DMS114 treated with DMSO at 0.1 percent for 48 hours (cell line): ENCODE measurements around the gene ANKRD44.

Source experiments
- DNase-seq: peaks from one replicate; lab custom pipeline; 2025; ENCODE audit not compliant: unreplicated experiment; lab: John Stamatoyannopoulos, UW

ANKRD44 gene

GRCh38 chr2:196967116-196967515 is 343.5 kb downstream of the ANKRD44 start:
- DNase-seq, result no peak

DNA sequence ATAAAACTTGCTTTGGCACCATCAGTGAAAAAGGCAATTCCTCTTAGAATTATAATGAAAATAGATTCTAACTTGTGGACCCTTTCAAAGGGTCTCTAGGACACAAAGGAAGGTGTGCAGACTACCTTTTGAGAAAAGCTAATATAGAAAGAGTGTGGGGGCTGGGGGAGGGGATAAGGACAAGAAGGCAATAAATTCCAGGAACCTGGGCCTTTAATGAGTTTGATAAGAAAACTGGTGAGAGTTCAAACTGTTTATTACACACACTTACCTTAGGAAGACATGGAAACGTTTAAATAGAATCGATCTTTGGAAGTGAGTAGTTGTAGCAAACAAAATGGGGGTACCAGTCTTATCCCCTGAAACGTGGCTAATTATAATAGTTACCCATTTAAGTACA is 344.5 kb downstream of the ANKRD44 start:
- DNase-seq, result no peak

GRCh38 chr2:196965651-196966050 is 344.9 kb downstream of the ANKRD44 start:
- no peak for DNase-seq

DNA sequence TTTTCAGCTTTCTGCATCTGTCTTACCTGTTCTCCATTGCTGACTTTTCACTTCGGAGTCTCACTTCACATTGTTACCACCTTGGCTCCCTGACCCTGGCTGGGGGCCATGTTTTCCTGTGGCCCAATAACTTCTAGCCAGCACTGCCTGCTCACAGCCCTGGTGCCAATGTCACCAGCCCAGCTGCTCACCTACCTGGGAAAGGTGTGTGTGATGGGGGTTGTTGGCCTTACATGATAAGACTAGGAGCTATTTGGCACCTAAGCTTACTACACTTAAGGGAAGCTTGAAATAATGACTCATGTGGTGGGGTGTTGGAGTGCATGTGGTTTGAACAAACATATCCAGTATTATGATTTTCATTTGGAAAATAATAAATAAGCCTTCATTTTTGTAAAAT is 346.6 kb downstream of the ANKRD44 start:
- DNase-seq, result no peak

DNA sequence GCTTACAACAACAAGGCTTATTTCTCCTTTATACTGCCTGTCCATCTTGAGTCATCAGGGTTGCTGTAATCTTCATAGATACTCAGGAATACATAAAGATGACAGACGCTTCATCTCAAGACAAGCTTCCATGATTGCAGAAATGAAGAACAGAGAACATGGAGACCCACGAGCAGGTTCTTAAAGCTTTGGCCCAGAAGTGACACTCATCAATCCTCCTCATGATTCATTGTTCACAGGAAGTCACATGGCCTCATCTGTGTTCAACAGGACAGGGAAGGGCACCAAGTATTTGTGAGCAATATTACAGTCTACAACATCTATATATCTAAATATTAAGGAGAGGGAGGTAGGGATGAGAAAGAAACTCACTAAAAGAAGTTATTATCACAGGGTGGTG is 347.5 kb downstream of the ANKRD44 start:
- DNase-seq, result no peak

DNA sequence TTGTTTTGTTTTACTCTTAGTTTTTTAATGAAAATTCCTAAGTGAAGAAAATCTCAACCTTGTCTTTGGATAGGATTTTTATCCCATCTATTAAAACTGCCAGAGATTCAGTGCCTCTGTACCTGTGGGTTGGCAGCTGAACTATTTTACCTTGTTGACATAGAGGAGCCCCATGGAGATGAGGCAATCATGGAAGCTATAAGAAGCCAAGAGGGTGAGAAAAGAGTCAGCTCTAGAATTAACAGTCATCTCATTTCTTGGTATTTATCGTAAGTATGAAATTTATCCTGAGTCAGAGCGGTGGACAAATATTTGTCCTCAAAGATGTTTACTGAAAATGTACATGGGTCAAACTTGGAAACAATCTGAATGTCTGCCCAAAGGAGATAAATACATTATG is 348.3 kb downstream of the ANKRD44 start:
- no peak for DNase-seq

GRCh38 chr2:196961889-196962288 is 348.7 kb downstream of the ANKRD44 start:
- no peak for DNase-seq

DNA sequence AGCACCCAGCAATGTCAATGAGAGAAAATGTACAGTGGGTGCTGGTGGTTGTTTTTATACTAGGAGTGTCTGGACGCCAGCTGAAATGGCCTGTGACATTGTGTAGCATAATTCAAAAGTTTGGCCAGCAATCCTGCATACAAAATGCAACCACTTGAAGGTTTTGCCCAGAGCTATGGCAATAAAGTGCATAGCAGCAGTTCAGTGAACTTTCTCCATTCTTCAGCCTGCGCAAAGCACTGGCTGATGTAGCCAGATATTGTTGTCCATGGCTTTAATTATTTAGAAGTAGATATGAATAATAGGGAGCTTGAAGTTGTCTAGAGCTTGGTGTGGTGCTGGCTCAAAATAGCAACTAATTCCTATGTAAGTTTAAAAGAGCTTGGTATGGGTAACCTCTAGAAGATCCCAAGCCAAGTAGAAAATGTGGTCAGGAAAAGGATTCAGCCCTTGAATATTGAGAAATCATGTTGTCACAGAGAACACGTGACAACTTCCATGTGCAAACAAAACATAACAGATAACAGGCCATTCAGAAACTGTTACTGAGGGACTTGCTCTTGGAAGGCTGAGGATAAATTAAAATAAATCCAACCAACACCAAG is 350.7 kb downstream of the ANKRD44 start:
- no peak for DNase-seq

DNA sequence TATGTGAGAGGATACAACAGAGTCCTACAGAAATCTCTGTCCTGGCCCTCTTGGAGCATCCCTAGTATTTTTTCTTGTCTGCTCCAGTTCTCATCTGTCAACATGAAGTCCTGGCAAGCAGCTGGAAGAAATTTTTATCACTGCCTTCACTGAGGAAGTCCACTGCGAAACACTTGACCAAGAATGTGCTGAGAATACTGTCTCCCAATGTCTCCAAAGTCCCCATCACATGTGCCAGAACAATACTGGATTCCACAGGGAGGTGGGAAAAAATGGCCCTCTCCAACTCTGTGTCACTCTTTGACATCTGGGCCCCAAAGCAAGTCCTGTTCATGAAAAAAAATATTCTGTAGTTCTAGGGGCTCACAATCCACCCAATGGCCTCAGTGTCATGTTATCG is 351.3 kb downstream of the ANKRD44 start:
- no peak for DNase-seq

GRCh38 chr2:196957881-196958525 is 352.6 kb downstream of the ANKRD44 start:
- no peak for DNase-seq

DNA sequence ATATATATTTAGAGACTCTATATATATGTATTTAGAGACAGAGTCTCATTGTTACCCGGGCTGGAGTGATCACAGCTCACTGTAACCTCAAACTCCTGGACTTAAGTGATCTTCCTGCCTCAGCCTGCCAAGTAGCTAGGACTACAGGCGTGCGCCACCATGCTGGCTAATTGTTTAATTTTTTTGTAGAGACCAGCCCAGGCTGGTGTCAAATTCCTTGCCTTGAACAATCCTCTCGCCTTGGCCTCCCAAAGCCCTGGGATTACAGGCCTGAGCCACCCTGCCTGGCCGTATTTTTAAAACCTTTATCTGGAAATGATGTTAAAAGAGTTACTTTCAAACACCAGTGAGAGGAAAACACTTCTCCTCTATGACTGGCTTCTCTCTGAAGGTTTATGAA is 353.1 kb downstream of the ANKRD44 start:
- DNase-seq, result no peak

DNA sequence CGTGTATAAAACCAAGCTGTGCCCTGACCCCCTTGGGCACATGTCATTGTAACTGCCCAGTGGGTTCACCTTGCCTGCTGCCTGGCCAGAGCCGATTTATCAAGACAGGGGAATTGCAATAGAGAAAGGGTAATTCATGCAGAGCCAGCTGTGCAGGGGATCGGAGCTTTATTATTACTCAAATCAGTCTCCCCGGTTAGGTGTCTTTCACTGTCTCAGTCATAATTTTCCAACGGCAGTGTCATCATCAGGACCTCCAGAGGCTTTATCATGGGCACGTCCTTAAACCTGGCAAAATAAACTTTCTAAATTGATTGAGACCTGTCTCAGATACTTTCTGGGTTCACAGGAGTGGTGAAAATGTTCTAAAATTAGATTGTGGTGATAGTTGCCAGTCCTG is 354.5 kb downstream of the ANKRD44 start:
- DNase-seq, result no peak

DNA sequence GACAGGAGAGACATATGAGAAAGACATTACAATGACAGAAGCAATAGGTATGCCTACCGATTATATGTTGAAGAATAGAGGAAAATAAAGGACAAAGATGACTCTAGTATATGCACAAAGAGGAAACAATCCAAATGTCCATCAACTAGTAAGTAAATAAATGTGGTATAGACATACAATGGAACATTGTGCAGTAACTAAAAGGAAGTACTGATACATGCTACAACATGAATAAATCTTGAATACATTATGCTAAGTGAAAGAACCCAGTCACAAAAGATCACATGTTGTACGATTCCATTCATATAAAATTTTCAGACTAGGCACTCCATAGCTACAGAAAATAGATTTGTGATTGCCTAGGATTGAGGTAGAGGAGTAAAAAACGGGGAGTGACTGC is 355.5 kb downstream of the ANKRD44 start:
- DNase-seq, result no peak

GRCh38 chr2:196954001-196954400 is 356.6 kb downstream of the ANKRD44 start:
- no peak for DNase-seq

DNA sequence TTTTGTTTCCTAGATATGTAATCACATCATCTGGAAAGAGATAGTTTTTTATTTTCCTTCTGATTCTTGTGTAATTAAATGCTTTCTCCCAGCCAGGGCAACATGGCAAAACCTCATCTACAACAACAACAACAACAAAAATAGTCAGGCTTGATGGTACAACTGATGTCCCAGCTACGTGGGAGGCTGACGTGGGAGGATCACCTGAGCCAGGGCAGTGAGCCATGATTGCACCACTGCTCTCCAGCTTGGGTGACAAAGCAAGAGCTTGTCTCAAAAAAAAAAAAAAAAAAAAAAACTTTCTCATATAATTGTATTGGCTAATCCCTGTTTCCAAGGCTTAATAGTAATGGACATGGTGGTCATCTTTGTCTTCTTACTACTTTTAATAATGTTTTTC is 357.6 kb downstream of the ANKRD44 start:
- DNase-seq, result no peak

- no peak for DNase-seq
Observed at GRCh38 chr2:196951973-196952372, 358.6 kb downstream of the ANKRD44 start.

GRCh38 chr2:196949116-196949515 is 361.5 kb downstream of the ANKRD44 start:
- DNase-seq, result no peak

GRCh38 chr2:196944570-196944969 is 366.0 kb downstream of the ANKRD44 start:
- no peak for DNase-seq

DNA sequence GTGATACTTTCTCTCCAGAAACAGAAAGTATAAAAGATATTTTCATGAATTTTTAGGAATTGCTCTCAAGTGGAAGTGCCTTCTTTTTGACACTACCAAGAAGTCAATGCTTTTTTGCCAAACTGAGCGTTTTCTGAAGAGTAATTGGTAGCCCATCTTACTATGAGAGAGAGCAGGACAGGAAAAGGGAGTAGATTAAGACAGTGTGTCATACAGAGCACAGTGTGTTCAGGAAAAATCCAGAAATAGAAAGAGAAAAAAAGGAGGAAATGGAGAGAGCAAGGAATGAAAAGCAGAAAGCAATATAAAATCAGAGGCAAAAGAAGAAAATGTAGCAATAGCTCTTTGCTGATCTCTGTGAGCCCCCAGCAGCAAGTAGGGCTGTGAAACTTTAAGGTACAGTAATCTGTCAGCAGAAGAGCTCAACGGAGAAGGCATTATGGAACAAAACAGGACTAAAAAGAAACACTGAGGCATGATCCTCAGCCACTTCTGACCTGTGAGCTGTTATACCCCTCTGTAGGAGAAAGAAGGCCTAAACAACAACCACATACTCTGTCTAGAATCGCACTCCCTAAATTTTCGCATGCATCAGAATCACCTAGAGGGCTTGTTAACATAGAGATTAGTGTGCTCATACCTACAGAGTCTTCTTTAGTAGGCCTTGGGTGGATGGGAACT is 369.0 kb downstream of the ANKRD44 start:
- no peak for DNase-seq

- DNase-seq, result no peak
Observed at GRCh38 chr2:196939371-196939770, 371.2 kb downstream of the ANKRD44 start.
